ENCODE data around the gene SAMD11. TPM values are rescaled to one million over a fixed set of nuclear protein-coding genes. Genes with fewer than 3 reads are reported as not detected.
"Not testable (repeated sequence)": the region's sequence is repeated elsewhere in the genome, so short reads cannot be mapped to it uniquely, and the experiment has no call there.

SAMD11 gene
- total RNA-seq, 1 experiment from 2014 or later: not detected

DNA sequence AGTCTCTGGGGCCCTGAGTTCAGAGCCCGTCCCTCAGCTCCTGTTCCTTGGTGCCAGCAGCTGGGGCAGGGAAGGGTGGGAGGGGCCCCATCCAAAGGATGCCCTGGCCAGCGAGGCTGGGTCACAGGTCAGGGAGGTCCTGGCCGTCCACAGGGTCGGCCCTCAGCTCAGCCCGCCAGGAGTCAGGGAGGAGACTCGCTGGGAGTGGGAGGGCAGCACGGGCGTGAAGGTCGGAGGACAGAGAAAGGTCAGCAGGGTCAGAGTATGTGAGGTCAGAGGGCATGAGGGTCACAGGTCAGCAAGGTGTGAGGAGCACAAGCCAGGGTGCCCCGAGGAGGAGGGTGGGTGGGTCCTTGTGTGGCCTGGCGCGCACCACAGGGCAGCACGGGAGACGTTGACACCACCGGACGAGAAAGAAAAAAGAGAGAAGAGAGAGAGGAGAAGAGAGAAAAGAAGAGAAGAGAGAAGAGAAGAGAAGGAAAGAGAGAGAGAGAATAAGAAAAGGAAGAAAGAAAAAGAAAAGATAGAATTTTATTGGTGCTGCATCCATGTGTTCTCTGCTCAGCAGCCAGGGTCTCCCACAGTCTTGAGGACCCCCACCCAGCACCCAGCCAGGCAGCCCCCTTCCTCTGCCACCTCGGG lies 51.1 kb downstream of the SAMD11 start:
- DNase-seq (ENCODE audit: low spot score): no peak

- DNase-seq (ENCODE audit: low spot score): no peak
These were observed 51.6 kb downstream of the SAMD11 start for GRCh38 chr1:975365-975764.

DNA sequence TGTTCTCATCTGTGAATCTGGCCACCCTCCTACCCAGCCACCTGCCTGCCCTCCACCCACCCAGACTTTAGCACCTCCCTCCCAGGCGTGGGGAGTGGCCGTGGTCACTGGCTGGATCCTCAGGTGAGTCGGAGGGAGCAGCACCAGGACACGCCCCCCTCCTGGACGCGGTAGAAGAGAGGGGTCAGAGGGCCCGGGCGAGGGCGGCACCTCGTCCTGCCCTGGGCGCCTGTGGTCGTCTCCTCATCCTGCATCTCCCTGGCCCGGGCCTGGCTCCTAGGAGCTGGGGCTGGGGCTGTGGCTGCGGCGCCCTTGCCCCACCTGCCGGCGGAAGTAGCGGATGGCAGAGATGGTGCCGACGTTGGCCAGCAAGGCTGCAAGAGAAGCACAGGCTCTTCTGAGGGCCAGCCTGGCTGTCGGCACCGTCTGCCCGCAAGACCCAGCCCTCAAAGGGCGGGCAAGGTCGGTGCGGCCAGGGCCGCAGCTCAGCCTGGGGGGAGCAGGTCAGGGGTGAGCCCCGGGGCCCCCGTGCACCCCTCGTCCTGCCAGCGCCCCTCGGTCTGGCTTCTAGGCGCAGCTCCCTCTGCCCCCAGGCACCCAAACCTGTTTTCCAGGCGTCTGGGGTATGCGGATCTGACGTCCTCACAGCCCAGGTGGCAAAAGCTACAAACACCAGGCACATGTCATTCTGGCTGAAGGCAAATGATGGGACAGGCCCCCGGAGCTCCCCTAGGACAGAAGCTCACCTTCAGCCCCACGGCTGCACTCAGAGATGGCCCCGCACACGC lies 52.4 kb downstream of the SAMD11 start:
- DNase-seq (ENCODE audit: low spot score): peak; percentile 87

DNA sequence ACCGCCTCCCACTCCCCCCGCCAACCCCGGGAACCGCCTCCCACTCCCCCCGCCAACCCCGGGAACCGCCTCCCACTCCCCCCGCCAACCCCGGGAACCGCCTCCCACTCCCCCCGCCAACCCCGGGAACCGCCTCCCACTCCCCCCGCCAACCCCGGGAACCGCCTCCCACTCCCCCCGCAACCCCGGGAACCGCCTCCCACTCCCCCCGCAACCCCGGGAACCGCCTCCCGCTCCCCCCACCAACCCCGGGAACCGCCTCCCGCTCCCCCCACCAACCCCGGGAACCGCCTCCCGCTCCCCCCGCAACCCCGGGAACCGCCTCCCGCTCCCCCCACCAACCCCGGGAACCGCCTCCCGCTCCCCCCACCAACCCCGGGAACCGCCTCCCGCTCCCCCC lies 53.1 kb downstream of the SAMD11 start:
- not testable (repeated sequence) for DNase-seq (ENCODE audit: low spot score)

DNA sequence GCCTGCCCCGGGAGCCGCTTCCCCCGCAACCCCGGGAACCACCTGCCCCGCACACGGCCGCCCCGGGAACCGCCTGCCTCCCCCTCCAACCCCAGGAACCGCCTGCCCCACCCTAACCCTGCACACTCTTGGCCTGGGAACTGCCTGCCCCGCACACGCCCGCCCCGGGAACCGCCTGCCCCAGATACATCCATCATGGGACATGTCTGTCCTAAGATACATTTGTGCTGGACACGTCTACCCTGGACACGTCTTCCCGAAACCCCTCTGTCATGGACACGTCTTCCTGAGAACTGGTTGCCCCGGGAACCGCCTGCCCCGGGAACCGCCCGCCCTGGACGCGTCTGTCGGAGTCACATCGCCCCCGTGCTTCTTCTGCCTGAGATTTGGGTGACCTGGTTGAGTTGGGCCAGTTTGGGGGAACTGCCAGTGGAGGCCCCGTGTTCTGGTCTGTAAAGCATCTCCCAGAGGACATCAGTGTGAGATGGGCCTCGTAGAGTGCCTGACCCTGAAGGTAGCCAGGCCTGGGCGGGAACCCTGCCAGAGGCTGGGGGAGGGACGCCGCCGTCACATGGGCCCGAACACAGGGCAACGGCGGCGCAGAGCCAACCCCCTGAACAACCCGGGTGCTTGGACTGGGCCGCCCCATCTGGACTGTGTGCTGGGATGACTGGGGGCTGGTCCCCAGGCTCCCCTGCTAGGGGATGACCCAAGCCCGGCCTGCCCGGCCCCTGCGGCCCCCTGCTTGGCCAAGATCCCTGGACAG lies 54.5 kb downstream of the SAMD11 start:
- no peak for DNase-seq (ENCODE audit: low spot score)

DNA sequence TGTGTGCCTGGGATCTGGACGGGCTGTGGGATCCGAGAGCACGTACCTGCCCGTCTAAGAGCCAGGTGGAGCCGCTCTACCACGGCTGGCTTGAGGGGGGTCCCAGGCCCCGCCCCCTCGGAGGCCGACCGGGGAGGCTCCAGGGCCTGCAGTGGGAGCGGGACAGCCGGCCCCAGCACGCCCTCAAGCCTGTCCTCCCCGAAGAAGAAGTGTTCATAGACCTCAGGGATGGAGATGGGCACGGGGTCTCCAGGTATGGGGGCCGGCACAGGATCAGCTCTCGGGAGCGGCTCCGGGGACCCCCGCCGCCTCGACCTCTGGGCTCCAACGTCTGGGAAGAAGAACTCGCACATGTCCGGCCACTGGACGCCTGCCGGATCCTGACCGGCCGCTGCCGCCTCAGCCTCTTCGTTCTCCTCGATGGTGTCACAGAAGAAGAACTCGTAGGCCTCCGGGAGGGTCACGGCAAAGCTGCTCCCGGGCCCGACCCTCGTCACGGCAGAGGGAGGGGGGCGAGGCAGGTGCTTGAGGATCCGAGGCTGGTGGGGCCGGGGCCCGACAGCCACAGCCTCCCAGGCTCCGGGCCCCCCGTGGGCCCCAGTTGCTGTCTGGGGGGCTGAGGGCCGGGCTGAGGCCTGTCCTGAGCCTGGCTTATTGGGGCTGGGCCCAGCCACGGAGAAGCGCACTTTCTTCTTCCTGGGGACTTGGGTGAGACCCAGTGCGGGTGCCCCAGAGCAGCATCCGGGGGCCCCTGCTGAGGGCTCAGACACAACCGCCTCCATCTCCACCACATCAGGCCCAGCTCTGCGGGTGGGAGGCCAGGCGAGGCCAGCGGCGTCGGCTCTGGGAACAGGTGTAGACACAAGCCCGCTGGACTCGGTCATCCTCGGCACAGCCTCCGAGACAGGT lies 55.4 kb downstream of the SAMD11 start:
- DNase-seq (ENCODE audit: low spot score): no peak

GRCh38 chr1:979744-980072 lies 56.0 kb downstream of the SAMD11 start:
- DNase-seq (ENCODE audit: low spot score): no peak

GRCh38 chr1:980137-980571 lies 56.4 kb downstream of the SAMD11 start:
- no peak for DNase-seq (ENCODE audit: low spot score)

DNA sequence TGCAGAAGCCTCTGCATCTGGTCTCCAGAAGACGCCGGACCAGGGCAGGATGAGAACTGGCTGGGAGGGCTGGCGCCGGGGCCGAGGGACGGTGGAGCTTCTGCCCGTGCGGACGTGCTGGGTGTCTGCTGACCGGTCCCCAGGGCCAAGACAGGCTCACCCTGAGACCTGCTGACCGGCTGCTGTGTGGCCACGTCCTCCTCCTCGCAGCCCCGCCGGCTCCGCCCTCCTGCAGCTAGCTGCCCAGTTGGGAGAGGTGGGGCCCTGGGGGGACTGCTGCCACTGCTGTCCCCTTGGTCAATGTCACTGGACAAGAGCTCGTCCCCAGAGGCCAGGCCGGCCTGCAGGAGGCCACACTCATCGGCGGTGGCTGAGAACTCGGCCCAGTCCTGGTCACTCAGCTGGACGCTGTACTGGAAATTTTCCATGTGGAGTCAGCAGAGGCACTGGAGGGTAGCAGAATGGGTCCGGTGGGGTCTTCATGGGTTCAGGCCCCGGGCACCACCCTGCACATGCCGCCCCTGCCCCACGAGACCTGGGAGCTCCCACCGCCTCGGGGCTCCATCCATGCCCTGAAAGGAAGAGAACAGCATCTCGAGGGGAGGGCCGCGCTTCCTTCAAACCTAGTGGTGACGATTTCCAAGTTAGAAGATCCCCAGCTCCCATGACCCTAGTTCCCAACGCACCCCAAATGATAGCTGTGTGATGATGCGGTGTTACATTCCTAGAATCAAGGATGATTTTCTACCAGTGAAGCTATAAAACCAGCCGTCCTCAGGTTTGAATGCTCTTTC lies 57.1 kb downstream of the SAMD11 start:
- no peak for DNase-seq (ENCODE audit: low spot score)

GRCh38 chr1:981491-981954 lies 57.8 kb downstream of the SAMD11 start:
- DNase-seq (ENCODE audit: low spot score): no peak

GRCh38 chr1:981955-982558 lies 58.3 kb downstream of the SAMD11 start, which contains the start of gene PERM1:
Gene PERM1 (minus strand): TSS chr1:982093. CDS start chr1:981029, 1,064 bp downstream.
- no peak for DNase-seq (ENCODE audit: low spot score)

GRCh38 chr1:982765-983436 lies 59.2 kb downstream of the SAMD11 start:
- no peak for DNase-seq (ENCODE audit: low spot score)

- DNase-seq (ENCODE audit: low spot score): no peak
These were observed 60.2 kb downstream of the SAMD11 start for GRCh38 chr1:983798-984475.

DNA sequence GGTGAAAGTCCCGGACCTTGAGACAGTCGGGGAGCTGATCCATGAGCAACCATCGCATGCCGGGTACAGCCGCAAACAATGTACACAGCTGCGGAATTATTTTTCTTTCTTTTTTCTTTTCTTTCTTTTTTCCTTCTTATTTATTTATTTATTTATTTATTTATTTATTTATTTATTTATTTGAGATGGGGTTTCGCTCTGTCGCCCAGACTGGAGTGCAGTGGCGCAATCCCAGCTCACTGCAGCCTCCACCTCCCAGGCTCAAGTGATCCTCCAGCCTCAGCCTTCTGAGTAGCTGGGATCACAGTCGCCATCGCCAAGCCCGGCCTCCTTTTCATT lies 60.7 kb downstream of the SAMD11 start:
- DNase-seq (ENCODE audit: low spot score): no peak

DNA sequence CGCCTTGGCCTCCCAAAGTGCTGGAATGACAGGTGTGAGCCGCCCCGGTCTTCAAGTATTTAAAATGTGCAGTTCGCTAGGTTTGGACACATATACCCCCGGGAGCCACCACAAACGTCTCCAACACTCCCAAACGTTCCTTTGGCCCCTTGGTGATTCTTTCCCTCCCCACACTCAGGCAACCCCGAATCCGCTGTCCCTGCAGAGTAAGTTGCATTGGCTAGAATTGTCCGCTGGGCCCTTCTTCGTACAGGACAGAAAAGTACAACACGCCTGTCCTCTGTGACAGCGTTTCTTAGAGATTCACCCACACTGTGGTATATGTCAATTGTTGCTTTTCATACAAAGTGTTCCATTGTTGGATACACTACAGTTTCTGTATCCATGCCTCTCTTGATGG lies 61.4 kb downstream of the SAMD11 start:
- DNase-seq (ENCODE audit: low spot score): no peak

DNA sequence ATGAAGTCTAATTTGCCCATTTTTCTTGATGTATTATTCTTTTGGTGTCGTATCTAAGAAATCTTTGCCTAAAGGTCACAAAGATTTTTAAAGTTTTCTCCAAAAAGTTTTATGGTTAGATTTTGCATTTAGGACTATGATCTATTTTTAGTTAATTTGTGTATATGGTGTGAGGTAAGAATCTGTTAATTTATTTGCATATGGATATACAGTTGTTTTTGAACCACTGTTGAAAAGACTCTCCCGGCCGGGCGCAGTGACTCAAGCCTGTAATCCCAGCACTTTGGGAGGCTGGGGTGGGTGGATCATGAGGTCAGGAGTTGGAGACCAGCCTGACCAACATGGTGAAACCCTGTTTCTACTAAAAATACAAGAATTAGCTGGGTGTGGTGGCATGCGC lies 64.3 kb downstream of the SAMD11 start:
- DNase-seq (ENCODE audit: low spot score): not testable (repeated sequence)

- not testable (repeated sequence) for DNase-seq (ENCODE audit: low spot score)
These were observed 67.6 kb downstream of the SAMD11 start for GRCh38 chr1:991275-991674.

GRCh38 chr1:991895-992294 lies 68.2 kb downstream of the SAMD11 start:
- no peak for DNase-seq (ENCODE audit: low spot score)

GRCh38 chr1:992362-992761 lies 68.6 kb downstream of the SAMD11 start:
- DNase-seq (ENCODE audit: low spot score): no peak

All from HT-29 (cell line).